MV-4-11 (cell line): Measurements from ENCODE around the gene COLGALT1.

Source experiments
- DNase-seq: peaks from one replicate; lab custom pipeline; 2025; lab: John Stamatoyannopoulos, UW

The COLGALT1 gene

DNA sequence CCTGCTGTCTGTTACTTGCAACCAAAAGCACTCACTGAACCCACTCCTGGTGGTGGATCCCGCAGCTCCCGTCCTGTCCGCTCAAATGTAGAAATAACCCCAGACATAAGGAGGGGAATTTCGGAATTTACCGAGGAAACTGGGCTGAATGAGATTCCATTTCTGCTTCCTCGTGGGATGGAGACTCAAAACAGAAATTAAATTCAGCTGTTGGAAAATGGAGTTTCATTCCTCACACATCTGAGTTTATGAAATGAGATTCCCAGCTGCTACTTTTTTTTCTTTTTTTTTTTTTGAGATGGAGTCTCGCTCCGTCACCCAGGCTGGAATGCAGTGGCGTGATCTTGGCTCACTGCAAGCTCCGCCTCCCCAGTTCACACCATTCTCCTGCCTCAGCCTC, 44.3 kb downstream of the COLGALT1 start:
- DNase-seq, result no peak

DNA sequence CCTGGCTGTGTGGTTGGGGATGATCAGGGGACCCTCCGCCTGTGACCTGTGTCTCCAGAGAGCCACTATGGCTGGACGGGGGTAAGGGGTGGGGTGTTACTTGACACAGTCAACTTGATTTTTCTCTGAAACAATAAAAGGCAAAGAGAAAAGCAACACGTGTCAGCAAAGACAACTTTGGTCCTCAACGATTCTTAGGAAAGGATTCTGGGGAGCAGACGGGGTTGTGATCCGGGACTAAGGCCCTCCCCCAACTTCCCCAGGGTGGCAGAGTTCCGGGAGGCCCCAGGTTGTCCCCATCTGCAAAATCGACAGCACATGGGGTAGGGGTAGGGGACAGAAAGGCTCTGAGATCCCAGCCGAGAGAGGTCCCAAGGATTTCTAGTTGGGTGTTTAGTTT, 46.2 kb downstream of the COLGALT1 start:
- DNase-seq, result no peak

GRCh38 chr19:17602217-17602616, 46.8 kb downstream of the COLGALT1 start:
- DNase-seq, result no peak

DNA sequence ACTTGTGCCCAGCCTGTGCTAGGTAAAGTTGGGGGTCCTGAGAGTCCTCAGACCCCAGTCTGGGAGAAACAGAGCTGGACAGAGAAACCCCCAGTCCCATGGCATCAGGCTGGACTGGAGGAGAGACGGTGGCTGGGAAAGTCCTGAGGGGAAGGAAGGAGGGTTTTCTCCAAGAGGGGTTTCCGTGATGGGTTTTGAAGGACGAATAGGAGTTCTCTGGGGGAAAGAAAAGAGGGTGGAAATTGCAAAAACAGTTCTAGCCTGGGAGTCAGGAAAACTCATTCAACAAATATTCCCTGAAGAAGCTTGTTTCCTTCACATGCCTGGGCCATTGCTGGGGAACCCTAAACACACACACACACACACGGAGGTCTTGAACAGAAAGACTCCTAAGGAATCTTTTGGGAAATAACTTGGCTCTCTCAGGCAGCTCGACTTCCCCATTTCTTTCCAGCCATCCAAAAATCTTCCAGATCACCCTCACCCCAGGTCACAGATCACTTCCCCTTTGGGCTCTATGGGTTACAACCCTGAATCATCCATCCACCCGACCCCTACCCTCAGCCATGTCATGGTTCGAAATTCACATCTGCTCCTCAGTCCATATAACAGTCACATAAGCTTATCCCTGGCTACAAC, 47.5 kb downstream of the COLGALT1 start:
- DNase-seq, result peak; percentile 78

- no peak for DNase-seq
Measured at GRCh38 chr19:17604372-17605025, 49.0 kb downstream of the COLGALT1 start.

DNA sequence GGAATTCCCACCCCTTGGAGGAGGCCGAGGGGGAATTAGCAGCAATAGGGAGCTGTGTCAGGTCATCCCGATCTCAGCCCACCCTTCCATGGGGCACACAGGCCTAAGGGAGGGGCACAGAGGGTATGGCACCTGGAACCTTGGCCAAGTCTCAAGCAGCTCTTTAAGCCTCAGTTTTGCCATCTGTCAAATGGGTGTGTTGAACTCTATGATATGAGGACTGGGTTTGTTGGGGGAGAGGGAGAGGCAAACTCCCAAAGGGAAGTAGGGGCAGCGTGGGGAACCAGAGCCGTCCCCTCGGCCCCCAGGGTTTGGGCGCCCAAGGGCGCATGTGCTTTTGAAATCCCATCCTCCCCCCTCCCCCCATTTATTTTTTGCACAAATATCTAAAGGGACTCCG, 49.7 kb downstream of the COLGALT1 start:
- no peak for DNase-seq

DNA sequence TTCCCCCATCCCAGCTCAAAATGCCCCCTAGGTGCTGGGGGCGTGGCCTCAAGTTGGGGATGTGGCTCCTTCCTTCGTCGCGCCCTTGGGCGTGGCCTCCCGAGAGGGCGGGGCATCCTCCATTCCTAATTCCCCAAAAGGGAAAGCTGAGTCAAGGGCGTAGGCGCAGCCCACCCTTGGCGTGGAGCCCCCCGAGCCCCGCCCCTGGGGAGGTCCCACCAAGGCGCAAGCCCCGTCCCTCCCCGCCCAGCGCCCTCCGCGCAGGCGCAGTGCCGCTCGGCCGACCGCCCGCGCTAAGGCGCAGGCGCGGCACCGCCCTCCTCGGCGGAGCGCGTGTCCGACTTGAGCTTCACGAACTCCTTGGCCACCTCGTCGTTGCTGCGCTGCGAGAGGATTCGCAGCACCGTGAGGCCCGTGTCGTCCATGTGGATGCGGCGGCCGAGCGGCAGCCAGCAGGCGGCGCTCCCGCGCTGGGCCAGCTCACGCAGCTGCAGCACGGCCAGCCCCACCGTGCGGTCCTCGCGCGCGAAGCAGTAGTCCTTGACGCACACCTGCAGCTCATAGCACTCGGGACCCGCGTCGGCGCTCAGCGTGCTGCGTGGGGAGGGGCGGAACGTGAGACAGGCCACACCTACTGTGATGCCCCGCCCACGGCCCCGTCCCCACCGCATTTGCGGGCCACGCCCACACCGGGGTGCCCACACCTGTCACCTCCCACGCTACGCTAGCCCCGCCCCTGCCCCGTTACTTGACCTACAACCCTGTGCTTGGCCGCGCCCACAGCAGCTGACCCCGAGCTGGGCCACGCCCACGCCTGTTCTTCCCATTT, 50.5 kb downstream of the COLGALT1 start:
- DNase-seq, result peak; percentile 95

DNA sequence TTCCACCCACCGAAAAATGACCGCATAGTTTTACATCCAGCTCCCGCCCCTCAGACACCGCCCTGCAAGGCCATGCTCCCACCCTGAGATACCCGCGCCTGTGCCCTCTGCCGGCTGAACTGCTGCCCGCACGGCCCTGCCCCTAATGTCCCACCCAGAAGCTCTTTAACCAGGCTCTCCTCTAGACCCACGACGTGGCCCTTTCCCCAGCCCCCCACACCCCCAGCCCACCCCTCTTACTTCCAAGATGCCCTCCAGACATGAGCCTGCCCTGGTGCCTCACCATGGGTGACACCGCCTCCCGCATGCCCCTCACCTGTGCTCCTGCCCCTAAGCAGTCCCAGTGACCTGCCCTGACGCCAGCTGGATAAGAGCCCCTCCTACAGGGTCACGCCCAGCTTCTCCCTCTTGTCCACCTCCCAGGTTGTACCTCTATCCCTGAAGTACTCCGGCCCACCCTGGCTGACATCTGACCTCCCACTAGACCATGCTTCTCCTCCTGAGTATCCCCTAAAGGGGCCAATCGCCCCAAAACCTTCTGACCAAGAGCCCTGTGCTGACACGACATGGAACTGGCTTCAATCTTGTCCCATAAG, 51.2 kb downstream of the COLGALT1 start:
- DNase-seq, result no peak

DNA sequence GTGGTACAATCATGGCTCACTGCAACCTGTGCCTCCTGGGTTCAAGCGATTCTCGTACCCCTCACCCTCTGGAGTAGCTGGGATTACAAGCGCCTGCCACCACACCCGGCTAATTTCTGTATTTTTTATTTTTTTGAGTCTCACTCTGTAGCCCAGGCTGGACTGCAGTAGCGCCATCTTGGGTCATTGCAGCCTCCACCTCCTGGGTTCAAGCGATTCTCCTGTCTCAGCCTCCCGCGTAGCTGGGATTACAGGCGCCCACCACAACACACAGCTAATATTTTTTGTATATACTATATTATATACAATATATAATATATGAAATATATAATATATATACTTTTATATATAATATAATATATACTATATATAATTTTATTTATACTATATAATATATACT, 52.5 kb downstream of the COLGALT1 start:
- DNase-seq, result no peak

- DNase-seq, result peak; percentile 54
Measured at GRCh38 chr19:17610384-17610783, 54.9 kb downstream of the COLGALT1 start.

DNA sequence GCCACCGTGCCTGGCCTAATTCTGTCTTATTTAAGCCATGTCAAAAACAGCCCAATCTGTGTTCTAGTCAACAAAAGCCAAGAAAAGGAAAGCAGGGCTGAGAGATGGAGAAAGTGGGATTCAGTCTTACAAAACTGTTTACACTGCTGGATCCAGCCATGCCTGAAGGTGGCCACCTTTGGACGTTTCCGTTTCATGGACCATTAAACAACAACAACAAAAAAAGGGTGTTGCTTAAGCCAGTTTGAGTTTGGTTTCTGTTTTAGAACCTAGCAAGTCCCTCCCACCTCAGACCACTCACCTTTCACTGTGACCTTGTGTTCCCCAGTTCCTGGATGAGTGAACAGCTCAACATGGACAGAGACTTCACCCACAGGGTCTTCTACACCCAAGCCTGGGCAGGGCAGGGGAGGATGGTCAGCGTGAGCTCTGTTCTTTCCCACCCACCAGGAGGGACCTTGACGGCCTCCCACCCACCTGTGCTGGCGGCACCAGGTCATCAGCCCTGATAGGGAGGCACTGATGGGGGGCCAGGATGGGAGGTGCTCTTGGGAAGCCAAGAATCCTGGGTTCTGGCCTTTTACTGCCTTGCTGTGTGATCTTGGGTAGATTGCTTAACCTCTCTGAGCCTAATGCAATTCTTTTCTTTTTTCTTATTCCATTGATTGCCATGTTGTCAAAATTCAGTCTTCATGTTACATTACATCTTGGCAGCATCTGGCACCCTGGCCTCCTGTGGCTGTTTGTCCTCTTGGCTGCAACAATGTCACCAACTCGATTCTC, 56.2 kb downstream of the COLGALT1 start:
- DNase-seq, result no peak

DNA sequence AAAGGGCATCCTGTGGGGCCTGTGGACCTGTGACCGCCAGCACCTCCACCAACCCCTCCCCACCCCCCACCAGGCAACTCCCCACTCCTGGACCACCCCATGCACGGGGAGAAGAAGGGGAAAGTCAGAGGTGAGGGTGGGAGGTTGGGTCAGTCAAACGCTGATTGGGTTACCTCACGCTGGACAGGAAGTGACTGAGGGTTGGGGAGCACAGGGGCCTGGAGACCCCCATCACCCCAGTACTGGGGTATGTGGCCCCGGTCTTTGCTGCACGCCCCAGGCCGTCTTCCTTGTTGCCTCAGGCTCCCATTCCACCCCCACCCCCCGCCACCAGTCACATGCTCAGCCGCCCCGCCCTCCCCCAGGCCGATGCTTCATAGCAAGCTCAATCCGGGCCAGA, 59.0 kb downstream of the COLGALT1 start:
- no peak for DNase-seq

DNA sequence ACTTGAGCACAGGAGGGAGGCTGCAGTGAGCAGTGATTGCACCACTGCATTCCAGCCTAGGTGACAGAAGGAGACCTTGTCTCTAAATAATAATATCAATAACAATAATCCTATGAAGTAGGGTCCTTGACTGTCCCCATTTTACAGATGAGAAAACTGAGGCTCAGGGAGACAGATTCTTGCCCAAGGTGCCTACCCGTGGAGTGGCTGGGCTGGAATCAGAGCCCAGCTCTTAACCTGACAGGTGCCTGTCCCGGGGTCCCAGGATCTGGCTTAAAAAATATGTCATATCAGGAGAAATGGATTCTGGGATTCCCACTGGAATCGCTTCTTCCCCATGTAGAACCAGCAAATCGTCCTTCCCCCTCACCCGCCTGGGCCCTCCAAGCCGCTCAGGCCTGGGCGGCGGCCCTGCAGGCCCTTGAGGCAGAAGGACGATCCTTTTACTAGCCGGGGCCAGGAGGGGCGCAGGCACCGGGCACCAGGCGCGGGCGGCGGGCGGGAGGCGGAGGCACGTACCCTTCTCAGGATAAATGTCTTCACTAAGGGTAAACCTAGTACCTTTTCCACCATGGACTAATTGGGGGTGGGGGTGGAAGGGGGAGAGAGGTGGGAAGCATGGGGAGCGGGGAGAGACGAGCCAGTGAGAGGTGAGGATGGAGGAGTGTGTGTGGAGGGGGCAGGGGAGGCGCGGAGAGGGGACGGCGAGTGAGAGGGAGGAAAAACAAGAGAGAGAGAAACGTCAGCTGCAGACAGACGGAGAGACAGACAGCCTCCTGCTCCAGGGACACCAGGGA, 60.6 kb downstream of the COLGALT1 start:
- no peak for DNase-seq

DNA sequence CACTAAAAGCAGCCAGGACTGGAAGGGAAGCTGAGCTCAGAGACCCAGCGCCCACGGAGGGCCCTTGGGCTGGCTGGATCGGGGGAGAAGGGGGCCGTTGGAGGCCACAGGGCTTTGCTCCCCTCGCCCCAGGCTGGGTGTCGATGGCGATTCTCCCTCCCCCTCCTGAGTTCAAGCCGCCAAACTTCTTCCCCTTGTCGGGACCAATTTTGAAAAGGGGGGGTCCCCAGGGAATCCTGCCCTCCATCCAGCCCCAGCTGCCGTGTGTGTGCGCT, 61.2 kb downstream of the COLGALT1 start:
- no peak for DNase-seq

DNA sequence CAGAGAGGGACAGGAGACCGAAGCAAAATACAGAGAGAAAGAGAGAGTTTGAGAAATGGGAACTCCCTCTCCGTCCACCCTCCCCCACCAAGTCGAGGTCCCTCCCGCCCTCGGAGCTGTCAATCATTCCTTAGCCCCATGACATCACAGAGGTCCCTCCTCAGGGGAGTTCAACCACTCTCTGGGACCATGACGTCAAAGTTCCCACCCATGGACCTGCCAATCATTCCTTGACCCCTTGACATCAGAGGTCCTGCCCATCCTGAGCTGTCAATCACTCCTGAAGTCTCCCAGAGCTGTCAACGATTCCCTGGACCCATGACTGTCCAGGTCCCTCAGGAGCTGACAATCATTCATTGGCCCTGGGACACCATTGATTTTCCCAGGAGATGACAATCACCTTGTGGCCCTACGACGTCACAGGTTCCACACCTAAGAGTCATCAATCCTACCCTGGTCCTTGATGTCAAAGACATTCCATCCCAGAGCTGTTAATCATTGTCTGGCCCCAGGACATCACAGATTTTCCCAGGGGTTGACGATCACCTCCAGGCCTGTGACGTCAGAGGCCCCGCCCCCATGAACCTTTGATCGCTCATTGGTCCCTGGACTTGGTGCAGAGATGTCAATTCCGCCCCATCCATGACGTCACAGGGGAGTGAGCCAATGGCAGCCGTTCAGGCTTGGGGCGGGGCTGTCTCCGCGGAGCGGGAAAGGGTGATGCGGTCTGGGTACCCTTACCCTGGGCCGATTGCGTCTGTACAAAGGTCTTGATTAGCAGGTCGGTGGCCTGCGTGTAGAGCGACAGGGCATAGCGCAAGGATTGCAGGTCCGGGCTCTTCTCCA, 61.7 kb downstream of the COLGALT1 start:
- DNase-seq, result peak; percentile 48

DNA sequence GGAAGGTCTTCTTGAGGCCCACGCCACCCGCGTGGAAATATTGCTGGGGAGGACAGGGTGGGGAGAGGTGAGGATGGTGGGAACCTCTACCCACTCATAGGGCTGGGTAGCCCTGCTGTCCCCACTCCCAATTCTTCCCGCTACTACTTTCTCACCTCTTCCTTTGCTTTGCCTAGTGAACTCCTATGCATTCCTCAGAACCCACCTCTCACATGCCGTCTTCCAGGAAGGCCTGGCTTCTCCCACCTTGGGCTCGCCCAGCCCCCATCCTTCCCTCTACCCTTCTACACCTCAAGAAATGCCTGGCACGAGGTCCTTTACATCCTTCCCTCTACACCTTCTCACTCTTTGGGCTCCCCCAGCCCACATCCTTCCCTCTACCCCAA, 62.4 kb downstream of the COLGALT1 start:
- DNase-seq, result no peak

DNA sequence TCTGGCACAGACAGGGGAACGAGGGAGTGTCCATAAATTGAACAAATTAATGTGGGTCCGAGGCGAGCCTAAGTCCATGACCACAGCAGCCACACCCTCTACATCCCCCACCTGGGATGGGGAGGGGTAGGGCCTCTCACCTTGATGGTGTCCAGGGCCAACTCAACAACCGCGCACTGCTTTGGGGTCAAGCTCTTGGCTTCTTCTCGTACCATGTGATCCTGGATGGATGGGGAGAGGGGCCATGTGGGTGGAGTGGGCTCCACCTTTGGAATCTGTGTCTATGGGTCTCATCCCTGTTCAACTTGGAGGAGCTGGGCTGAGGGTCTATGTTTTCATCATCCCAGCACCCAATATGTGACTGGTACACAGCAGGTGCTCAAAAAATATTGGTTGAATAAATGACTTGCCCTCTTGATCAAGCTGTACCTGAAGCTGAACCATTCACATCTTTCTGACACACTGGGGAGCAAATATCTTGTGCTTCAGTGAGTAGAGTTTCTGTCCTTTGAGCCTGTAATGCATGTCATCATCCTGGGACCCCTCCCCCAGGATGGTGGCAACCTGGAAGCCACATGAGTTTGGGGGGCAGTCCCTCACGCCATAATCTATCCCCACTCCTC, 62.9 kb downstream of the COLGALT1 start:
- no peak for DNase-seq

- DNase-seq, result no peak
Measured at GRCh38 chr19:17618936-17619335, 63.5 kb downstream of the COLGALT1 start.

GRCh38 chr19:17620696-17621095, 65.2 kb downstream of the COLGALT1 start:
- DNase-seq, result no peak
